H1 (cell line): ENCODE results near the gene YWHAE.

Source experiments
- BCL11A ChIP-seq, 2 experiments: IDR thresholded peaks; one replicate each; pipeline ENCODE4 v1.6.1; 2011; ENCODE audit warnings: low read depth in 2 of 2, low read length in 2 of 2, mild to moderate bottlenecking in 2 of 2
- CTCF ChIP-seq, 3 experiments: IDR thresholded peaks; 1 replicate in 2 of 3; 2 replicates in 1 of 3; pipeline versions ENCODE4 v1.5.1 to v1.6.1; 2011; ENCODE audit warnings: low read length in 3 of 3, mild to moderate bottlenecking in 3 of 3, inconsistent platforms in 2 of 3, low read depth in 1 of 3, moderate library complexity in 1 of 3; ENCODE audit not compliant: insufficient read depth in 1 of 3; ENCODE audit errors: control extremely low read depth in 1 of 3
- EZH2 ChIP-seq: fragments of 200-600 bp; sonication (generic); IDR thresholded peaks from 2 replicates; pipeline ENCODE4 v1.7.1; 2012; ENCODE audit warnings: low read depth, mild to moderate bottlenecking, moderate library complexity, low read length, inconsistent platforms; ENCODE audit not compliant: severe bottlenecking
- GABPA ChIP-seq: IDR thresholded peaks from 2 replicates; pipeline ENCODE4 v1.6.1; 2011; ENCODE audit warnings: mild to moderate bottlenecking, low read length, moderate library complexity, borderline replicate concordance; ENCODE audit not compliant: insufficient read depth
- HDAC2 ChIP-seq, 2 experiments: fragments of 300-600 bp in 1 of 2; sonication (generic) in 1 of 2; IDR thresholded peaks; 2 replicates each; pipeline ENCODE4 v1.6.1; 2011 to 2012; ENCODE audit warnings: low read depth in 2 of 2, low read length in 2 of 2, mild to moderate bottlenecking in 2 of 2, moderate library complexity in 2 of 2, borderline replicate concordance in 1 of 2, inconsistent platforms in 1 of 2
- KDM5A ChIP-seq: fragments of 200-600 bp; IDR thresholded peaks from 2 replicates; pipeline ENCODE4 v1.7.1; 2012; ENCODE audit warnings: mild to moderate bottlenecking, low read length, inconsistent platforms, mixed read lengths
- POLR2A ChIP-seq, 2 experiments: IDR thresholded peaks; 1 replicate in 1 of 2; 2 replicates in 1 of 2; pipeline ENCODE4 v1.6.1; 2011; ENCODE audit warnings: low read depth in 2 of 2, low read length in 2 of 2, mild to moderate bottlenecking in 2 of 2; ENCODE audit errors: control extremely low read depth in 1 of 2
- RBBP5 ChIP-seq: IDR thresholded peaks from 2 replicates; pipeline ENCODE4 v1.7.1; 2012; ENCODE audit warnings: low read depth, mild to moderate bottlenecking, inconsistent platforms, low read length, moderate library complexity, borderline replicate concordance
- SIX5 ChIP-seq: IDR thresholded peaks from 2 replicates; pipeline ENCODE4 v1.6.1; 2011; ENCODE audit warnings: mild to moderate bottlenecking, low read depth, low read length
- SP2 ChIP-seq: IDR thresholded peaks from 2 replicates; pipeline ENCODE4 v1.6.1; 2012; ENCODE audit warnings: mild to moderate bottlenecking, low read length, inconsistent platforms
- TBP ChIP-seq: IDR thresholded peaks from 2 replicates; pipeline ENCODE4 v1.6.1; 2011; ENCODE audit warnings: low read depth, low read length, improper control_type of control experiment
- YY1 ChIP-seq: IDR thresholded peaks from 2 replicates; pipeline ENCODE4 v1.6.1; 2011; ENCODE audit warnings: low read depth, mild to moderate bottlenecking, low read length
- ZNF274 ChIP-seq: IDR thresholded peaks from 2 replicates; pipeline ENCODE4 v1.7.0; 2012; ENCODE audit warnings: low read length, borderline replicate concordance; ENCODE audit errors: extremely low read depth

- TF ChIP-seq POLR2A (IDR thresholded peaks at IDR 0.05; ENCODE audit: control extremely low read depth in 1 of 2, low read depth in 2 of 2, low read length in 2 of 2) (no peak), BCL11A (IDR thresholded peaks at IDR 0.05; ENCODE audit: low read depth in 2 of 2, low read length in 2 of 2) (no peak), SIX5 (no peak), CTCF (IDR thresholded peaks at IDR 0.05; ENCODE audit: control extremely low read depth in 1 of 3, insufficient read depth in 1 of 3, low read depth in 1 of 3, low read length in 3 of 3) (no peak), SP2 (no peak), HDAC2 (IDR thresholded peaks at IDR 0.05; ENCODE audit: borderline replicate concordance in 1 of 2, low read depth in 2 of 2, low read length in 2 of 2) (no peak), KDM5A (no peak), RBBP5 (no peak), YY1 (no peak), TBP (no peak), EZH2 (no peak), GABPA (no peak), ZNF274 (no peak)
Measured at GRCh38 chr17:1420981-1421380, 21.0 kb upstream of the YWHAE start.
